Activated T-helper 9 cell treated with anti-CD3 and anti-CD28 coated beads, Interleukin-2, amount 50 U/mL, for 16 hours (primary cell): ENCODE measurements around the gene RRAS2.
A peak's percentile ranks its signal among the peaks of the same experiment; 100 is the strongest.
"Not testable (repeated sequence)": the region's sequence is repeated elsewhere in the genome, so short reads cannot be mapped to it uniquely, and the experiment has no call there.

Source experiments
- DNase-seq: peaks from one replicate; pipeline ENCODE4 v3.0.0-alpha.2; 2020; ENCODE audit warnings: low read depth

The RRAS2 gene

DNA sequence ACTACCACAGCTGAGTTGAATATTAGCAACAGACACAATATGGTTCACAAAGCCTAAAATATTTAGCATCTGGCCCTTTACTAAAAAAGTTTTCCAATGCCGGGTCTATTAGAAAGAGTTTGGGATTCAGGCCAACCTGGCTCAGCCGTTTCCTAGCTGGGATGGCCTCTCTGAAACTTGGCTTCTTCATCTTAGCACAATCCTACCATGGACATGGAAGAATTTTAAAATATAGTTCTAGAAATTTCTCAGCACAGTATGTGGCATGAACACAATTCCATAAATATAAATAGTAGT lies 103.8 kb downstream of the RRAS2 start:
- no peak for DNase-seq

DNA sequence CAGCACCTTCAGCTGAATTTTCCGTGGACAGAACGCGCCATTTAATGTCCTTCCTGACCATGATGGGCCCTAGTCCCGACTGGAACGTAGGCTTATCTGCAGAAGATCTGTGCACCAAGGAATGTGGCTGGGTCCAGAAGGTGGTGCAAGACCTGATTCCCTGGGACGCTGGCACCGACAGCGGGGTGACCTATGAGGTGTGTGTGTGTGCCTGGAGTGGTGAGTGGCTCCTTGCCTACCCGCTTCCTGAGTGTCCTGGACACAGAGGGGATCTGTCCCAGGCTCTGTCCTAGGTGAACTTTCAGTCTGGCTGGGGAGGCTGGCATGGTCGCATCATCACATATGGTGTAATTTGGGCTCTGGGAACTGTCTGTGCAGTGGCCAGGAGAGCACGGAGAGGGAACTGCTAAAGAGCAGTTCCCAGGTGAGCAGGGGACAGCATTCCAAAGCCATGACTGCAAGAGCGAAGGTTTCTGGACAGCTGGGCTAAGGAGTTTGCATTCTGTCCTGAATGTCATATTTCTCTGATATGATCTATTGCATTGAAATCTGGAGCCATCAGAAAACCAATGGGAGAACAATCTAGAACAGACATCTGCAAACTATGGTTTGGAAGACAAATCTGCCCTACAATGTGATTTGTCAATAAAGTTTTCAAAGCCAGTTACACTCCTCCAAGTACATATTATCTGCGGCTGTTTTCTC lies 104.3 kb downstream of the RRAS2 start:
- DNase-seq = no peak

DNA sequence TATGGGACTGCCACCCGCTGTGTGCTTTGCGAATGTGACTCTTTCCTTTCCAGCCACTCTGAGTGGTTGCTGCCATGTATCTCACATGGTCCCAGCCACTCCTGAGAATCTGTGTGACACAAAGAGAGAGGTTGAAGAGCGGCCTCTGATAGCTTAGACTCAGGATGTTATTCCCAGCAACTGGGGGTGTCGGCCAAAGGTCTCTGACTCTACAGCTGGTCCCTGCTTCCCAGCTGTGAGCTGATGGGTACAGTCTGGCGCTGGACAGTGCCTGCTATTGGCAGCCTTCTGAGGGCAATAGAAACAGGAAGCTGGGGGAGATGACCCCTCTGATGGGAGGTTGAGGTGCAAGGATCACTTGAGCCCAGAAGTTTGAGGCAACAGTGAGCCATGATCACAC lies 105.1 kb downstream of the RRAS2 start:
- no peak for DNase-seq

DNA sequence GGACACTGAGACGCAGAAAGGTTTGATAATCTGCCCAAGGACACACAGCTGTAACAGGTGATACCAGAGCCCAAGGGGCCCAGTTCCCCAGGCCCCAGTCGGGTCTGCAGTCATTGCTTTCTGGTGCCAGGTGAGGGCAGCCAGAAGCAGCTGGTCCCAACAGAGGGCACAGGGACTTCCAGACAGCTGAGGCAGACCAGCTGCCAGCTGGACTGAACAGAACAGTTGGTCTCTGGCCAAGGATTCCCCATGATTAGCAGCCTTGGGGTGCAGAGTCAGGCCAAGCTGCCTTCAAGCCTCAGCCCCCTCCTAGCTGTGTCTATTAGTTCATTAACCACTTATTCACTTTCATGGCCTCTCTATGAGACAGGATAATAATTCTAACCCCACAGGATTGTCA lies 105.6 kb downstream of the RRAS2 start:
- no peak for DNase-seq

DNA sequence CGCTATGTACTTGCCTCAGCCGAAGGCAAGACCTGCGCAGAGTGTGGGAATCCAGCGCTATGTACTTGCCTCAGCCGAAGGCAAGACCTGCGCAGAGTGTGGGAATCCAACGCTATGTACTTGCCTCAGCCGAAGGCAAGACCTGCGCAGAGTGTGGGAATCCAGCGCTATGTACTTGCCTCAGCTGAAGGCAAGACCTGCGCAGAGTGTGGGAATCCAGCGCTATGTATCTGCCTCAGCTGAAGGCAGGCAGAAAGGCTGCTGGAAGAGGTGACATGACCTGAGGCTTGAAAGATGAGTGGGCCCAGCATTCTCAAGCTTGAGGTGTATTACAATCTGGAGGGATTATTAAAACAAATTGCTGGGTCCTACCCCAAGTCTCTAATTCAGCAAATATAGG lies 106.5 kb downstream of the RRAS2 start:
- not testable (repeated sequence) for DNase-seq

DNA sequence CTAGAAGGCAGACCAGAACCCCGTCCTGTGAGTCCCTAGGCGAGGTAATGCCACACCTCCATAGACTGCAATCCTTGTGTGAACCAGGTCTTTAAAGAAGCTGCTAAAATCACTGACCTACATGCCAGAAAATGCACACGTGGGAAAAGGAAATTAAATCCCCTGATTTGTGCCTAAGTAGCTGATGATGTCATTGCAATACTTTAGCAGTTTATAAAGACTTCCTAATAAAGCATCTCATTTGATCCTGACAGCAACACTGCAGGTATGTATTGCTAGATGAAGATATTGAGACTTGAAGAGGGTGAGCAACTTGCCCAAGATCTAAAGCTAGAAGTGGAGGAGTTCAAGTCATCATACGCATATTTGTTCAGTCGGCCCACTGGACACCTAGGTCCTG lies 107.2 kb downstream of the RRAS2 start:
- DNase-seq = no peak

DNA sequence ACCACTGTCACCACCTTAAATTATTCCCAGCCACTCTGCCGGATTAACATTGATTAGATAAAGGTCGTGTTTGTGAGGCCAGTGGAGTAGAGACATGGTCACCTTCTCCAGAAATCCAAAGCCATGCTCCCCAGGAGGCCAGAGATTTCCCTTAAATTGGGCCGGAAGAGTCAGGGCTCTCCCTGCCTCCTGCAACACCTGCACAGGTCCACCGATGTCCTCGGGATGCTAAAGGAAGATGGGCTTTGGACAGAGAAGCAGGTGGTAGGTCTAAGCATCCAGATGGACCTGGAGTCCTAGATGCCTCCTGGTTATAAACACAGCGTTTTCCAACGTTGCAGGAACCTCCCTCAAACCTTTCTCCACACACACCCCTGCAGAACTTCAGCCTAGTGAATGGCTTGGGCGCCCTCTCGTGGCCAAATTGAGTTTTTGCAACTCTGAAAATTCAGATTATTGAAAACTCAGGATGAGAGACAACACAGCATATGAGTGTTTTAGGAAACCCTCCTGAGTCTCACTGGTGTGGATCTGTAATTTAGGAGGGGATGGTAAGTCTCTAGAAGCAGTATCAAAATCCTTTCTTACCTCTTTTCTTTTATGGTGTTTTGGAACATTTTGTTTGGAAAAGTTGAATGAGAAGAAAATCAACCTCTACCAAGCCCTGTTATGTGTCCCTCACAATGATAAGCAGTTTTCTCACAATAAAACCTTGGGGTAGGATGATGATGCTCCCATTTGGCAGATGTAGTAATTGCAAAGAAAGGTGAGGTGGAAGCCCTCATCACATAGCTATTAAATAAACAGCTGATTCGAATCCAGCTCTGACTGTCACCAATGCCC lies 109.6 kb downstream of the RRAS2 start:
- peak; percentile 57 for DNase-seq

DNA sequence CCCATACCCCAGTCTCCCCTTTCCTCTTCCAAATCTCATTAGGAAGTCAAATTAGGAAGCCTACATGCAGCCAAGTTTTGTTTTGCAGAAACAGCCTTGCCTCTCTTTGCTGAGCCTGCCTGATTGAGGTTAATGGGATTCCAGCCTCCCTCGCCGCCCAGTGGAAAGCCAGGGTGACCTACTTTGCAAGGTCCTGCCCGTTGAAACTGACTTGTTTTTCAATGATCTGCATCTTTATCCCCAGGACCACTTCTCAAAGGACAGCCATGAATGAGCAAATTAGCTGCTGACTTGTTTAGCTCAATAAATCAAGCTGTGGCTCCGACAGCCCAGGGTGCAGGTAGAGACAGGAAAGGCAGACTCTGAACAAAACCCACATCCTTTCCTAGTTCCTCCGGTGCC lies 110.4 kb downstream of the RRAS2 start:
- DNase-seq = no peak

DNA sequence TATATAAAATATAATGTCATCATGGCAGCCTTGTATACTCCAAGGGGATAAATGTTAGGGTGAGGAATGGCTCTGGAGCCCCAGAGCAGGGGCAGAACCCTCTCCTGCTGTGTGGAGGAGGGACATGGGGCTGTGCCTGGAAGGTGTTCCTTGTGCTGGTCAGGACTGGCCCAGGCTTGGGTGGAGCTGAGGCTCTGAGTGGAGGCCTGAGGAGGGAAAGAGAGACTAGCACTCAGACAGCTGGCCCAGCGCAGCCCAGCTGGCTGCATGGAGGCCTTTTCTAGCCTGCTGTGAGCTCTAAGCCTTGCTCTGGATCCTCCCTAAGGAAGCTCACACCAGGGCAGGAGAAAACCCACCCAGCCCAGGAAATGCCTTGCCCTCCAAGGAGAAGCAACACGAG lies 113.5 kb downstream of the RRAS2 start:
- no peak for DNase-seq

DNA sequence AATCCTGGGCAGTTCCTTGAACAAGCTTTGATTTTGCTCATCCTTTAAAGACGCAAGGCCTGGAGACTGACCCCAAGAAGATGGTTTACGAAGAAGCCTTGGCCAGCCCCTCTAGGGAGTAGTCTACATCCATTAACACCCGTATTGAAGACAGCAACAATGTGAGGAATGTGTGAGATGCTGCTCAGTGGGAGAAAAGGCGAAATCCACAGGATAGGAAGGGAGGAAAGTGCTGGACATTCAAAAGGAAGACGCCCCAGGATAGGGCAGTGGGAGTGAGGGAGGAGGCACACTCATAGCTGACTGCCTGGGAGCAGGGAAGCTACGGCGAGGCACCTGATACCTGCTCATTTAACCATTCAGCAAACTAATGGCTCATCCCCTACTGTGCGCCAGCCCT lies 114.1 kb downstream of the RRAS2 start:
- DNase-seq = no peak

DNA sequence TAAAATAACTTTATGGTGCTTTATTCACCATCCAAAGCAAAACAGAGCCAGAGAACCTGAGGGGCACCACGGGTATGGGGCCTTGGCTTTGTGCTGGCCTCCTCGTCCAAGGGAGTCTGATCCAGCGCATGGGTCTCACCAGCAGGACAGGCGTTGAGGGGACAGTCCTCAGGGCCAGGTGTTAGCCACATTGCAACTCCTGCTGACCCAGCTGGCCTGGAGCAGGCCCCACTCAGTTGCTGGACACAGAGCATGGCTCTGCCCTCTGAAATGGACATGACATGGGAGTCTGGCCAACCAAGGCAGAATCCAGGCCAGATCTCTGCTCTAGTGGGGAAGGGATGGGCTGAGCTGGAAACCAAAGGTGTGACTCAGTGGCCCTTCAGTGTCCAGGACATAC lies 116.2 kb downstream of the RRAS2 start:
- DNase-seq = no peak

DNA sequence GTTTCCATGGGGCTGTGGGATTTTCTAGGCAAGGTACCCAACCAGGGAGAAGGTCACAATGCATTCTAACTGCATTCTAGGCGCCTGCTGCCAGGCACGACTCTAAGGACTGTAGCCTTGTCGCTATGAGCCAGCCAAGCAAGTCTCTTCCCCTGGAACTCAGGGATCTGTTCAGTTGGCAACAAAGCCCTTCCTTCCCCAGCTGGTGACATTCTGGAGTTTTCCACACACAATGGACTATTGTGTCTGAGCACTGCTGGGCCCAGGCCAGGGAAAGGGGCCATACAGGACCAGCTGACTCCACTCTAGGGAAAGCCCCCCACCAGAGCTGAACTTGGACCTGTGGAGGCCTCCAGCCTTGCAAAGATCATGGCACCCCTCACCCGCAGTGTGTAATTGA lies 116.8 kb downstream of the RRAS2 start:
- no peak for DNase-seq

DNA sequence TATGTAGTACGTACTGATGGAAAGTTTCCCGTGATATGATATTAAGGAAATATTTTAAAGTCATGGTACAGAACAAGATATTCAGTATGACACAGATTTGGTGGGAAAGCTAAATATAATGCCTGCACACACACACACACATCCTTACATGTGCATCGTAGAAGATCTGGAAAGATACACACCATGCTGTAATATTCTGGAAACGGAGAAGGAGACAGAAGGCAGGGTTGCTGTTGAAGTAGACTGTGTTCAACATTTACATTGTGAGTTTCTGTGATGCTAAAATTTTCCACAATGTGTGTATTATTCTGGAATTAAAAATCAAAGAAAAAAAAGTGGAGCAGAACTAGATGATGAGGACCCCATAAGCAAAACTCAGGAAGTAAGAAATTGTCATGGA lies 118.0 kb downstream of the RRAS2 start:
- no peak for DNase-seq

DNA sequence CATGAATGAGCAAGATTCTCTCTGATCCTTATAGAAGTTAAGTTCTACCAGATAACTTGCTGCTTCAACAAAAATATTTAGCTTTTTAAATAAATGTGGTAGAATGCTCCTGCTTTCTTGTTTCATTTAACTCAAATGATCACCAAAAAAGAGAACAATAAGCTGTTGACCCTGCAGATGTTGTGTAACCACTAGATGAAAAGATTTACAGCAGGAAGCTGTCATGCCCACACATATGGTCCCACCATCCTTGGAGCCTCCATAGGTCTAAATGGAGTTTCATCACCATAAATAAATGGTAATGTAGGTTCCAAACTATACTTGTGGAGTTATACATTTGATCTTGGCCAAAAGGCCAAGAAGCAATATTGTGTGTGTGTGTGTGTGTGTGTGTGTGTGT lies 118.8 kb downstream of the RRAS2 start:
- DNase-seq = no peak

DNA sequence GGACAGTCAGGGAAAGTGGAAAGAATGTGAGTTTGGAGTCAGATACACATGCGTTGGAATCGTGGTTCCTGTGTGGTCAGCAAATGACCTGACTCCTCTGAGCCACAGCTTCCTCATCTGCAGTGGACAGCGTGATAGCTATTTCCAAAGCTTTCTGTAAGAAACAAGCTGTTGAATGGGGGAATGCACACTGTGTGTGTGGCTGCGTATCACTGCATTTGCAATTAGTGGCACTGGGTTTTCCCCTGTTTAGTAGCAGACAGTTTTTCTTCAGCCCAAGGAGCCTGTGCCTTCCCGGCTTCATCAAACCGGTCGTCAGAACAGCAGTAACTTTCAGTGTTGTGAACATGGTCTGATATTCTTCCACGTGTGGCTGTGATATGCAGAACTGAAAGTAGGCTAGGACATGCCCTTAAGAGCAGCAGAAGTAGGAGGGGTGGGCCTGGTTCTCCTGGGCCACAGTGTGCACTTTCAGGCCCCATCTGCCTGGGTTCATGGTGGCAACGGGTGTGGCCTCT lies 121.5 kb downstream of the RRAS2 start:
- no peak for DNase-seq

DNA sequence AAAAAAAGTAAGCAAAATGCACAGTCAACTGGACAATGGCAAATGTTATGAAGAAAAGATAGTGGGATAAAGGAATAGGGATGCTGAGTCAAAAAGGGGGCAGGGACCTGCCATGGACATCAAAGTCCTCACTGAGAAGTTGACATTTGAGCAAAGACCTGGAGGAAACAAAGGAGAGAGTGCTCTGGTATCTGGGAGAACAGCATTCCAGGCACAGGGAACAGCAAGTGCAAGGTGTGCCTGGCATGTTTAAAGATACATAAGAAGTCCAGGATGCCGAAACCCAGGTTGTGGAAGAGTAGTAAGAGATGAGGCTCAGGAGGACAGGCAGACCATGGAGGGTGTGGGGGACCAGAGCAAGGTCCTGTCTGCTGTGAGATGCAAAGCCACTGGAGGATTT lies 123.3 kb downstream of the RRAS2 start:
- DNase-seq = no peak

DNA sequence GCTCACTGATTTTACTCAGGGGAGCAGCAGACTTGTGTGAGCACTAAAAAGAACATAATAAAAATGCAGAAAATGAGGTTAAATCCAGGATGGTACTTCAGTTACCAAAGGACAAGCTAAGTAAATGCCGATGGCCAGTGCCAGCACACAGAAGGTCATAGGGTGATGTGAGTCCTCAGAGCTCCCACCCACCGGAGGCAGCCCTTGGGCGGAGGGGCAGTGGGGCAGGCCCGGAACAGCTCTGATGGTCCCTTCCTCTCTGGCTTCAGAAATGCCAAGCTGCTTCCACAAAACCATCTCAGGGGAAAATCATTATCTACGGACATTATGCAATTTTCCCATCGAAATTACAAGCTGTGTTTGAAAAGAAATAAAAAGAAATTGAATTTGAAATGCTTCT lies 124.5 kb downstream of the RRAS2 start:
- no peak for DNase-seq

DNA sequence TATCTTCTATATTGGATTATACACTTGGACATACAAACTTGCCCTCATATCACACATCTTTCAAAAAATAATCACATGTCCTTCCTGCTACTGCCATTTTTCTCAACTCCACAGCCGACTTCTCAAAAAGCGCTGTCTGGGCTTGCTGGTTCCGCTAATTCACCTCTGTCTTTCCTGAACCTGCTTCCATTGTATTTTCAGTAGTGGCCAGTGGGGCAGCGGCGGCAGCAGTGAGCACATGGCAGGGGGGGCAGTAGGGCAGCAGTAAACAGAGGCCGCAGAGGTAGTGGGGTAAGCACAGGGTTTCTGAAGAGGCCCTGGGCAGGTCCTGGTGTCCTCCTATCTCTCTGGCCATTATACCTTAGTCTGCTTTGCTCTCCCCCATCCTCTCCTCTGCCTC lies 126.3 kb downstream of the RRAS2 start:
- no peak for DNase-seq

DNA sequence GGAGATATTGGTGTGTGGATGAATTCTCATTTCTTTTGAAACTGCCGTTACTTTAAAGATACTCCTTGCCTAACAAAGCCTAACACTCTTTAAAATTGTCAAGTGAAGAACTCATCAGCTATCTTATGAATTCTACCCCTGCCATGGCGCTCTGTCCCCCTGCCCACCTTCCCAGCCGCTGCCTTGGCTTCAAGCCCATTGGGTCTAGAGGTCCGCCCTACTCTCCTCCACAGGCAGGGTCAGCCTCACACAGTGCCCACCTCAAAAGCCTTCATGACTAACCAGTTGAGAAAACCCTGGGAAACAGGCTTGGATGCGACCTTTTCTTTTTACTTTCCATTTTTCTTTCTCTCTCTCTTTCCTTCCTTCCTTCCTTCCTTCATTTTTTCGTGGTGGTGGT lies 128.6 kb downstream of the RRAS2 start:
- no peak for DNase-seq

DNA sequence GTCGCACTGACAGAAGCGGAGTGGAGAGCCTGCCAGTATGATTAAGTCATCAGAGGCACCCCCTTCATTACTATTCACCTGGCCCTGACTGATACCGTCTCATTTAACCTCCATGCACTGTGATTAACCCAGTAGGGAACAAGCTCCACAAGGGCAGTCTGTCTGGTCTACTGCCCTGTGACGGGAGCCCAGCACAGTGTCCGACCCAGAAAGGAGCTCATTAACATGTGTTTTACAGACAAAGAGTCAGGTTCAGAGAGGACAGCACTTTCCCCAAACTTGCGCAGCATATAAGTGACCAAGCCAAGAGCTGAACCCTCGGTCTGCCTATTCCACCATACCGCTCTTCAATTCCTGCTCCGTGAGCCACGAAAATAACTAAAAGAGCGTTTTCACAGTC lies 129.5 kb downstream of the RRAS2 start:
- no peak for DNase-seq

DNA sequence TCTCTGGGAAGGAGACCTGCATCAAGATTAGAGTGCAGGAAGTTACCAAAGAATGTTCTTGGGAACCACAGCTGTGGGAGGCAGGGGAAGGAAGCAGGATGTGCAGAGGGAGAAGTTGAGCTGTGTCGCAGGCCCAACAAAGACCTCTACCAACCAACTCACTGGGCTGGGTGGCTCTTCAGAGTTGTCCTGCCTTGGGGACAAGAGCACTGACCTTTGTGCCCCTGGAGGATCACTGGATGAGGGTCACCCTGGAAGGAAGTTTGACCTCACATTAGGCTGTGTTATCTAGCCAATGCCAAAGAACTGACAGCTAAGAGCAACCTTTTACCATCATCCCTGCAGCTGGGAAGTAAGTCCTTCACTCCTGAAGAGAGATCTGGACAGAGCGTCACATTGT lies 130.6 kb downstream of the RRAS2 start:
- no peak for DNase-seq
